Heart left ventricle (tissue), 13 donors: ENCODE data around the gene CFAP77.

Experiments used
- POLR2A ChIP-seq, 2 donors: fragments of 450-650 bp; IDR thresholded peaks; one replicate each; pipeline ENCODE4 v1.6.1; 2017; ENCODE audit warnings: antibody characterized with exemption in 2 of 2, mild to moderate bottlenecking in 2 of 2, moderate library complexity in 2 of 2
- TF ChIP-seq, protein P1 (sequence below), 12 donors: fragments of 200-600 bp; sonication (generic) in 4 of 12; IDR thresholded peaks; one replicate each; pipeline versions ENCODE4 v1.5.0 to v1.8.0; 2018 to 2022; ENCODE audit warnings: antibody characterized with exemption in 12 of 12, mild to moderate bottlenecking in 5 of 12
- donor health status: ischemic (EF 13 %, LVEDD 7.1; RV severe dilation, severe dysfunction).
- donor health status: DM: no; HTN: yes; CAD: no.
- donor health status: DM: no; HTN: no; CAD: no.
- donor health status: ischemic (EF 25% LVEDD 6.9; RV normal size, moderate dysfunction).
- donor health status: ischemic (EF 25% LVEDD 5.7; RV mildly dilated, moderate dysfunction).
- donor health status: ischemic (EF 35%, LVEDD 5.7; RV mildly dilated, moderate dysfunction).
- donor health status: nonischemic (EF 11% LVEDD 7.7; RV severe dilation, severe dysfunction).
- donor health status: DM: yes; HTN: yes; CAD: no.
- donor health status: PGD.
- donor health status: ischemic (EF 29% LVEDD 5.4; RV normal size, mild dysfunction).
- donor health status: nonischemic (EF 23%, LVEDD 6.1; RV moderate dilation, normal function).

DNA sequence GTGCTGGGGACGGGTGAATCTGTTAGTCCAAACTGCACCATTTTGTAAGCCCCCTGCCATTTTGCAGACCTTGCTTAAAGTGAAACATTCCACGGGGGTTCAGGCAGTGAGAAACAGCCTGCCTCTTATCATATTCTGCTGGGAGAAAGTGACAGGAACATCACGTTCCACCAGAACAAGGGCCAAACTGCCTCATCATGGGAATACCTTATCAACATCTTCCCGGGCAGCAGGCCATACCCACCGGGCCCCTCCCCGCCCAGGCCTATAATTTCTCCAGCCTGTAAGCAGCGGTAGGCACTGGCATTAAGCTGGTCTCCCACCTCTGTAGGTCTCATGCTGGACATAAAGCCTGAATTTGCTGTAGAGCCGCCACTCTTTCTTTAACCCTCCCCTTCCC lies 1.5 kb upstream of the CFAP77 start:
- TF ChIP-seq, protein P1, sequence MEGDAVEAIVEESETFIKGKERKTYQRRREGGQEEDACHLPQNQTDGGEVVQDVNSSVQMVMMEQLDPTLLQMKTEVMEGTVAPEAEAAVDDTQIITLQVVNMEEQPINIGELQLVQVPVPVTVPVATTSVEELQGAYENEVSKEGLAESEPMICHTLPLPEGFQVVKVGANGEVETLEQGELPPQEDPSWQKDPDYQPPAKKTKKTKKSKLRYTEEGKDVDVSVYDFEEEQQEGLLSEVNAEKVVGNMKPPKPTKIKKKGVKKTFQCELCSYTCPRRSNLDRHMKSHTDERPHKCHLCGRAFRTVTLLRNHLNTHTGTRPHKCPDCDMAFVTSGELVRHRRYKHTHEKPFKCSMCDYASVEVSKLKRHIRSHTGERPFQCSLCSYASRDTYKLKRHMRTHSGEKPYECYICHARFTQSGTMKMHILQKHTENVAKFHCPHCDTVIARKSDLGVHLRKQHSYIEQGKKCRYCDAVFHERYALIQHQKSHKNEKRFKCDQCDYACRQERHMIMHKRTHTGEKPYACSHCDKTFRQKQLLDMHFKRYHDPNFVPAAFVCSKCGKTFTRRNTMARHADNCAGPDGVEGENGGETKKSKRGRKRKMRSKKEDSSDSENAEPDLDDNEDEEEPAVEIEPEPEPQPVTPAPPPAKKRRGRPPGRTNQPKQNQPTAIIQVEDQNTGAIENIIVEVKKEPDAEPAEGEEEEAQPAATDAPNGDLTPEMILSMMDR (IDR thresholded peaks at IDR 0.05), result no peak
- TF ChIP-seq POLR2A (IDR thresholded peaks at IDR 0.05), result no peak
